ENCODE measurements around the gene PDE2A. TPM values are rescaled to one million over a fixed set of nuclear protein-coding genes. Genes with fewer than 3 reads are reported as not detected.

The PDE2A gene
- total RNA-seq, 2 experiments from 2014 or later, result 4.0 to 4.5 TPM

DNA sequence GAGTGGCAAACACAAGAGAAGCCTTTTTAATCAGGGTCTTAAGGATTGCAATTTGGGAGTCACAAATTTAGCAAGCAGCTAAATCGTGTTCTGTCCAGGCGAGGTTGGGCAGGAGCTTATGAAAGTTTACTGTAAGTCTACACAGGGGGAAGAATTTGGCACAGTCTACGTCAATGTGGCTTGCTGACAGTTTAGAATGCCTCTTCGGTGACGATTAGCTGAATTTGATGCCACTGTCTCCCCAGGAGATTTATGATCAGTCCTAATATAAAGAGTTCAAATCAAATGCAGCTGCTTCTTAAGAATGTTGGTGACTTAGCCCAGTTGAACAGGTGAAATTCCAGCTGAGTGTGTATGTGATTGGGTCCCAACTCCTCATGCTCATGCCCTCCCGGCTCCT lies 125.8 kb downstream of the PDE2A start:
- intact Hi-C loops (cut with DNase I, micrococcal nuclease), result no loop called here
- ChIA-PET CTCF (no interaction called here), POLR2A (no interaction called here)
- Histone ChIP-seq H3K4me1 (ENCODE audit: insufficient read depth, low read length) (peaks cover under 1% of the 10 kb centered on the region), H3K9me3 (ENCODE audit: control insufficient read depth in 1 of 2, insufficient read depth in 1 of 2, low read length in 2 of 2) (no peaks in the 10 kb centered on the region), H3K4me3 (ENCODE audit: low read length) (no peak overlapping the region), H3K27ac (ENCODE audit: low read depth in 1 of 2, low read length in 2 of 2) (no peak overlapping the region), H3K36me3 (ENCODE audit: insufficient read depth, low read length) (no peaks in the 10 kb centered on the region), H3K27me3 (ENCODE audit: control insufficient read depth in 1 of 2, insufficient read depth in 2 of 2, low read length in 2 of 2) (no peaks in the 10 kb centered on the region)
- Mint-ChIP-seq H3K4me3 (no peak overlapping the region), H3K36me3 (ENCODE audit: low read depth) (no peaks in the 10 kb centered on the region), H3K27me3 (peaks cover under 1% of the 10 kb centered on the region), H3K4me1 (ENCODE audit: low read depth) (no peaks in the 10 kb centered on the region), H3K9me3 (no peaks in the 10 kb centered on the region), H3K27ac (no peak overlapping the region)
- no peak for ATAC-seq (ENCODE audit: poor library complexity)
- DNase-seq, result no peak
- TF ChIP-seq, protein P1, sequence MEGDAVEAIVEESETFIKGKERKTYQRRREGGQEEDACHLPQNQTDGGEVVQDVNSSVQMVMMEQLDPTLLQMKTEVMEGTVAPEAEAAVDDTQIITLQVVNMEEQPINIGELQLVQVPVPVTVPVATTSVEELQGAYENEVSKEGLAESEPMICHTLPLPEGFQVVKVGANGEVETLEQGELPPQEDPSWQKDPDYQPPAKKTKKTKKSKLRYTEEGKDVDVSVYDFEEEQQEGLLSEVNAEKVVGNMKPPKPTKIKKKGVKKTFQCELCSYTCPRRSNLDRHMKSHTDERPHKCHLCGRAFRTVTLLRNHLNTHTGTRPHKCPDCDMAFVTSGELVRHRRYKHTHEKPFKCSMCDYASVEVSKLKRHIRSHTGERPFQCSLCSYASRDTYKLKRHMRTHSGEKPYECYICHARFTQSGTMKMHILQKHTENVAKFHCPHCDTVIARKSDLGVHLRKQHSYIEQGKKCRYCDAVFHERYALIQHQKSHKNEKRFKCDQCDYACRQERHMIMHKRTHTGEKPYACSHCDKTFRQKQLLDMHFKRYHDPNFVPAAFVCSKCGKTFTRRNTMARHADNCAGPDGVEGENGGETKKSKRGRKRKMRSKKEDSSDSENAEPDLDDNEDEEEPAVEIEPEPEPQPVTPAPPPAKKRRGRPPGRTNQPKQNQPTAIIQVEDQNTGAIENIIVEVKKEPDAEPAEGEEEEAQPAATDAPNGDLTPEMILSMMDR (IDR thresholded peaks at IDR 0.05), result no peak

DNA sequence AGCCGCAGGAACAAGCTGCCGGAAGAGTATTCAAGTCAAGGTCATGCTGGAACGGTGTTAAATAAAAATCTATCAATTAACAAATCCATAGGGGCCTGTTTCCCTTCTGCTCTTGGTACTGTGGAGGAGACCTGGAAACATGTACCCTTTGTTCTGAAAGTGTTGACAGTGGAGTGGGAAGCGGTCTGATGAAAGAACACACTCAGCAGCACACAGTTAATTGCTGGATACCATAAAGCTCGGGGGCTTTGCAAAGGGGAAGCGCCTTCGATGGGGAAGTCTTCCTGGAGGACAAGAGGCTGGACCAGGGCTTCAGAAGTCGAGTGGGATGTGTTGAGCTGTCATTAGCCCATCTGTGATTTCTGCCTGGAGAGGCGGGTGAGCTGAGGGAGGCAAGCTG lies 127.4 kb downstream of the PDE2A start:
- ATAC-seq (ENCODE audit: poor library complexity), result no peak
- H3K36me3 Mint-ChIP-seq (ENCODE audit: low read depth), result no peaks in the 10 kb centered on the region
- POLR2A ChIA-PET, result interaction anchor here (0.5 kb wide), 1 partner anchor 584 kb away, joined by 3 read pairs; no protein-coding TSS in a partner anchor
- no peaks in the 10 kb centered on the region for H3K27me3 ChIP-seq (ENCODE audit: control insufficient read depth in 1 of 2, insufficient read depth in 2 of 2, low read length in 2 of 2)
- DNase-seq, result no peak
- no peaks in the 10 kb centered on the region for H3K4me1 Mint-ChIP-seq (ENCODE audit: low read depth)
- no peaks in the 10 kb centered on the region for H3K9me3 Mint-ChIP-seq
- TF ChIP-seq, protein P1 (IDR thresholded peaks at IDR 0.05), result no peak
- intact Hi-C loops (cut with DNase I, micrococcal nuclease), result no loop called here
- no peak overlapping the region for H3K4me3 ChIP-seq (ENCODE audit: low read length)
- no peaks in the 10 kb centered on the region for H3K4me1 ChIP-seq (ENCODE audit: insufficient read depth, low read length)
- no peaks in the 10 kb centered on the region for H3K36me3 ChIP-seq (ENCODE audit: insufficient read depth, low read length)
- no peak overlapping the region for H3K27ac ChIP-seq (ENCODE audit: low read depth in 1 of 2, low read length in 2 of 2)
- H3K27me3 Mint-ChIP-seq, result no peaks in the 10 kb centered on the region
- CTCF ChIA-PET, result no interaction called here
- no peak overlapping the region for H3K4me3 Mint-ChIP-seq
- H3K9me3 ChIP-seq (ENCODE audit: control insufficient read depth in 1 of 2, insufficient read depth in 1 of 2, low read length in 2 of 2), result no peaks in the 10 kb centered on the region
- no peak overlapping the region for H3K27ac Mint-ChIP-seq

- H3K4me3 ChIP-seq (ENCODE audit: low read length), result no peak overlapping the region
- H3K9me3 ChIP-seq (ENCODE audit: control insufficient read depth in 1 of 2, insufficient read depth in 1 of 2, low read length in 2 of 2), result no peaks in the 10 kb centered on the region
- intact Hi-C loops (cut with DNase I, micrococcal nuclease), result no loop called here
- H3K4me1 ChIP-seq (ENCODE audit: insufficient read depth, low read length), result no peaks in the 10 kb centered on the region
- CTCF ChIA-PET, result no interaction called here
- Mint-ChIP-seq H3K36me3 (ENCODE audit: low read depth) (no peaks in the 10 kb centered on the region), H3K4me3 (no peak overlapping the region), H3K27ac (no peak overlapping the region), H3K27me3 (peaks cover 3% of the 10 kb centered on the region), H3K9me3 (no peaks in the 10 kb centered on the region), H3K4me1 (ENCODE audit: low read depth) (no peaks in the 10 kb centered on the region)
- H3K36me3 ChIP-seq (ENCODE audit: insufficient read depth, low read length), result no peaks in the 10 kb centered on the region
- H3K27me3 ChIP-seq (ENCODE audit: control insufficient read depth in 1 of 2, insufficient read depth in 2 of 2, low read length in 2 of 2), result no peaks in the 10 kb centered on the region
- TF ChIP-seq, protein P1 (IDR thresholded peaks at IDR 0.05), result no peak
- H3K27ac ChIP-seq (ENCODE audit: low read depth in 1 of 2, low read length in 2 of 2), result no peak overlapping the region
- DNase-seq, result no peak
- ATAC-seq (ENCODE audit: poor library complexity), result no peak
- POLR2A ChIA-PET, result no interaction called here
Observed at GRCh38 chr11:72544589-72544988, 129.6 kb downstream of the PDE2A start.

Measured in CD4-positive, alpha-beta T cell (primary cell).